ENCODE data around the gene HNRNPA0.

- TF ChIP-seq TAF1 (IDR thresholded peaks at IDR 0.05; ENCODE audit: low read depth, low read length) (no peak), POLR2A (IDR thresholded peaks at IDR 0.05; ENCODE audit: low read depth, low read length) (no peak; the same call in 1 of the 2 replicates), POLR2AphosphoS5 (IDR thresholded peaks at IDR 0.05; ENCODE audit: low read depth, low read length) (no peak), PAX5 (IDR thresholded peaks at IDR 0.05; ENCODE audit: insufficient read depth, low read length, severe bottlenecking) (no peak)
Observed at GRCh38 chr5:137747848-137748247, 6.3 kb downstream of the HNRNPA0 start.
